Measurements from ENCODE around the gene TMEM151B. TPM values are rescaled to one million over a fixed set of nuclear protein-coding genes. Genes with fewer than 3 reads are reported as not detected.

Gene TMEM151B
- total RNA-seq, 1 experiment from 2014 or later, result not detected

DNA sequence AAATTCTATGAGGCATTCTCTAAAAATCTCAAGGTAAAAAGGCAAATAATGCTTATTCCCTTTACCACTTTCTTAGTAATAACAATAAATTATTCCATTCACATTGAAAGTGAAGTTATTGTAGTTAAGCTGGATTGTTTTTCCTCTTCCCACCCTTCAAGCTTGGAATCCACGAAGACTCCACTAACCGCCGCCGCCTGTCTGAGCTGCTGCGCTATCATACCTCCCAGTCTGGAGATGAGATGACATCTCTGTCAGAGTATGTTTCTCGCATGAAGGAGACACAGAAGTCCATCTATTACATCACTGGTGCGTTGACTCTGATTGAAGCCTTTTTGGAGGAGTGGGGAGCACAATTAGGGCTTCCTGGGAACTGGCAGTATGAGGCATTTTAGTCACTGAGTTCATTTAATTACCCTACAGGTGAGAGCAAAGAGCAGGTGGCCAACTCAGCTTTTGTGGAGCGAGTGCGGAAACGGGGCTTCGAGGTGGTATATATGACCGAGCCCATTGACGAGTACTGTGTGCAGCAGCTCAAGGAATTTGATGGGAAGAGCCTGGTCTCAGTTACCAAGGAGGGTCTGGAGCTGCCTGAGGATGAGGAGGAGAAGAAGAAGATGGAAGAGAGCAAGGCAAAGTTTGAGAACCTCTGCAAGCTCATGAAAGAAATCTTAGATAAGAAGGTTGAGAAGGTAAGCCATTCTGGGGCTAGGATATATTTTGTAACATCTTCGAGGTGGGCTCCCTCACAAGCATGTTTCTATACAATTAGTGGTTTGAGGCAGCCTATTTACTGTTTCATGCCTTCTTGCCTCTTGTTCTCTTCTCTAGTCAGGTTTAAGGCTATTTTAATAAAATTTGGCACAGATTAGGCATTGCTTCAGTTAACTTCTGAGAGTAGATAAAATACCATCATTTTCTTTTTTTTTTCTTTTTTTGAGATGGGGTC is 18.4 kb upstream of the TMEM151B start (continued):
- TF ChIP-seq, protein P1, sequence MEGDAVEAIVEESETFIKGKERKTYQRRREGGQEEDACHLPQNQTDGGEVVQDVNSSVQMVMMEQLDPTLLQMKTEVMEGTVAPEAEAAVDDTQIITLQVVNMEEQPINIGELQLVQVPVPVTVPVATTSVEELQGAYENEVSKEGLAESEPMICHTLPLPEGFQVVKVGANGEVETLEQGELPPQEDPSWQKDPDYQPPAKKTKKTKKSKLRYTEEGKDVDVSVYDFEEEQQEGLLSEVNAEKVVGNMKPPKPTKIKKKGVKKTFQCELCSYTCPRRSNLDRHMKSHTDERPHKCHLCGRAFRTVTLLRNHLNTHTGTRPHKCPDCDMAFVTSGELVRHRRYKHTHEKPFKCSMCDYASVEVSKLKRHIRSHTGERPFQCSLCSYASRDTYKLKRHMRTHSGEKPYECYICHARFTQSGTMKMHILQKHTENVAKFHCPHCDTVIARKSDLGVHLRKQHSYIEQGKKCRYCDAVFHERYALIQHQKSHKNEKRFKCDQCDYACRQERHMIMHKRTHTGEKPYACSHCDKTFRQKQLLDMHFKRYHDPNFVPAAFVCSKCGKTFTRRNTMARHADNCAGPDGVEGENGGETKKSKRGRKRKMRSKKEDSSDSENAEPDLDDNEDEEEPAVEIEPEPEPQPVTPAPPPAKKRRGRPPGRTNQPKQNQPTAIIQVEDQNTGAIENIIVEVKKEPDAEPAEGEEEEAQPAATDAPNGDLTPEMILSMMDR (IDR thresholded peaks at IDR 0.05 in 2 of 3, conservative IDR thresholded peaks at IDR 0.05 in 1 of 3; ENCODE audit: borderline replicate concordance in 1 of 3, insufficient read depth in 1 of 3, low read depth in 2 of 3, low read length in 2 of 3), result no peak
- TF ChIP-seq EGR1 (IDR thresholded peaks at IDR 0.05; ENCODE audit: low read depth), result no peak
- TF ChIP-seq, protein P2, sequence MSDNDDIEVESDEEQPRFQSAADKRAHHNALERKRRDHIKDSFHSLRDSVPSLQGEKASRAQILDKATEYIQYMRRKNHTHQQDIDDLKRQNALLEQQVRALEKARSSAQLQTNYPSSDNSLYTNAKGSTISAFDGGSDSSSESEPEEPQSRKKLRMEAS (IDR thresholded peaks at IDR 0.05), result no peak
- no peak for TF ChIP-seq POLR2A (IDR thresholded peaks at IDR 0.05; ENCODE audit: borderline replicate concordance, extremely low read depth, insufficient read depth, insufficient read length)

DNA sequence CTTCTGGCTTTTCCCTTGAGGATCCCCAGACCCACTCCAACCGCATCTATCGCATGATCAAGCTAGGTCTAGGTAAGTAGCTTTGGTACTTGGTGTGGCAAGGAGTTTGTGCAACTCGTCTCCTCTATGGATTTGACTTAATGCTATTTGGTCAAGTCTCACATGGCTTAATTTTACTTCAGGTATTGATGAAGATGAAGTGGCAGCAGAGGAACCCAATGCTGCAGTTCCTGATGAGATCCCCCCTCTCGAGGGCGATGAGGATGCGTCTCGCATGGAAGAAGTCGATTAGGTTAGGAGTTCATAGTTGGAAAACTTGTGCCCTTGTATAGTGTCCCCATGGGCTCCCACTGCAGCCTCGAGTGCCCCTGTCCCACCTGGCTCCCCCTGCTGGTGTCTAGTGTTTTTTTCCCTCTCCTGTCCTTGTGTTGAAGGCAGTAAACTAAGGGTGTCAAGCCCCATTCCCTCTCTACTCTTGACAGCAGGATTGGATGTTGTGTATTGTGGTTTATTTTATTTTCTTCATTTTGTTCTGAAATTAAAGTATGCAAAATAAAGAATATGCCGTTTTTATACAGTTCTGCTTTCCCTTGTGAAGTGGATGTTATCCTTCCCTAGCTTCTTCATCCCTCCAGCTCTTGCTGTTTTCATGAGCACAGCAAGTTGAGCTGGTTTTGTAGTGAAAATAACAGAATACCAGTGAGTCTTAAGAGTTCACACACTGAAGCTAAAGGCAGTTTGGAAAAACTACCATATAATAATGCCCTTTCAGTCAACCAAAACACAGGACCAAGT is 16.7 kb upstream of the TMEM151B start:
- ATAC-seq (peak; percentile 22), DNase-seq (ENCODE audit: low read depth, low spot score) (no peak)
- BruUV-seq (replicated peaks), result TSS peak; percentile 4
- TF ChIP-seq SIN3A (IDR thresholded peaks at IDR 0.05; ENCODE audit: low read depth), result no peak
- TF ChIP-seq, protein P1 (IDR thresholded peaks at IDR 0.05 in 2 of 3, conservative IDR thresholded peaks at IDR 0.05 in 1 of 3; ENCODE audit: borderline replicate concordance in 1 of 3, insufficient read depth in 1 of 3, low read depth in 2 of 3, low read length in 2 of 3), result peak in 2 of 3 experiments; percentile 57 to 60; a peak in 4 of 6 replicates
- no peak for TF ChIP-seq ELF1 (IDR thresholded peaks at IDR 0.05; ENCODE audit: borderline replicate concordance, low read depth)
- TF ChIP-seq RAD21 (IDR thresholded peaks at IDR 0.05; ENCODE audit: low read depth), result no peak
- TF ChIP-seq POLR2AphosphoS5 (IDR thresholded peaks at IDR 0.05; ENCODE audit: low read depth, low read length), result peak; percentile 9; the same call in 1 of the 2 replicates
- Histone ChIP-seq H3K4me1 (ENCODE audit: control insufficient read depth in 1 of 2, insufficient read depth in 2 of 2, low read length in 2 of 2) (peaks cover 6 to 36% of the 10 kb centered on the region in 2 experiments), H3K9ac (ENCODE audit: low read length) (no peak overlapping the region), H3K9me3 (ENCODE audit: control insufficient read depth in 1 of 2, insufficient read depth in 1 of 2, low read depth in 1 of 2, low read length in 2 of 2) (no peaks in the 10 kb centered on the region), H3K4me2 (ENCODE audit: low read length) (no peak overlapping the region), H3K27me3 (ENCODE audit: insufficient read depth, low read length) (no peaks in the 10 kb centered on the region), H3K4me3 (replicated peaks in 1 of 2; ENCODE audit: low read depth in 1 of 2, low read length in 2 of 2) (no peak overlapping the region), H4K20me1 (ENCODE audit: insufficient read depth) (peaks cover 58% of the 10 kb centered on the region; the same call in 1 of the 2 replicates), H2AFZ (ENCODE audit: low read depth, low read length, poor library complexity, severe bottlenecking) (no peak overlapping the region), H3K79me2 (ENCODE audit: insufficient read depth, low read length) (peaks cover 59% of the 10 kb centered on the region), H3K36me3 (ENCODE audit: control insufficient read depth in 1 of 2, insufficient read depth in 2 of 2, low read length in 2 of 2) (peaks cover 50 to 57% of the 10 kb centered on the region in 2 experiments), H3K9me2 (ENCODE audit: insufficient read depth) (no peaks in the 10 kb centered on the region), H3K27ac (ENCODE audit: low read depth, low read length) (no peak overlapping the region; the same call in 1 of the 2 replicates)
- intact Hi-C loops (cut with micrococcal nuclease), result loop anchor here (5.0 kb wide), 1 partner anchor 156 kb away; no protein-coding TSS in a partner anchor
- CTCF ChIA-PET, result interaction anchor here (0.6 to 2.2 kb wide), 3 partner anchors 11 to 157 kb away, joined by 3 to 7 read pairs (median 6); no protein-coding TSS in a partner anchor
- POLR2A ChIA-PET, result no interaction called here
- RAD21 ChIA-PET (ENCODE audit: low non-redundant PET in 1 of 2, low total read pairs in 2 of 2, uncharacterized antibody in 2 of 2, unreplicated experiment in 2 of 2), result no interaction called here

All from HCT116 (cell line).